ES-I3 (cell line): Measurements from ENCODE around the gene ELP1.
"Not testable (repeated sequence)": the region's sequence is repeated elsewhere in the genome, so short reads cannot be mapped to it uniquely, and the experiment has no call there.

ENCODE experiments used
- H3K36me3 ChIP-seq: 2 replicates; pipeline ENCODE4 v1.6.1; 2013; ENCODE audit warnings: mild to moderate bottlenecking, low read length, control low read depth, moderate library complexity; ENCODE audit not compliant: insufficient read depth
- H3K4me1 ChIP-seq: 2 replicates; pipeline ENCODE4 v1.6.1; 2013; ENCODE audit warnings: mild to moderate bottlenecking, control low read depth, low read length; ENCODE audit not compliant: insufficient read depth
- H3K9ac ChIP-seq: 2 replicates; pipeline ENCODE4 v1.6.1; 2013; ENCODE audit warnings: low read depth, mild to moderate bottlenecking, low read length, moderate library complexity
- H3K9me3 ChIP-seq: 2 replicates; pipeline ENCODE4 v1.6.1; 2013; ENCODE audit warnings: mild to moderate bottlenecking, low read length, moderate library complexity; ENCODE audit not compliant: control insufficient read depth, insufficient read depth

Gene ELP1, protein sequence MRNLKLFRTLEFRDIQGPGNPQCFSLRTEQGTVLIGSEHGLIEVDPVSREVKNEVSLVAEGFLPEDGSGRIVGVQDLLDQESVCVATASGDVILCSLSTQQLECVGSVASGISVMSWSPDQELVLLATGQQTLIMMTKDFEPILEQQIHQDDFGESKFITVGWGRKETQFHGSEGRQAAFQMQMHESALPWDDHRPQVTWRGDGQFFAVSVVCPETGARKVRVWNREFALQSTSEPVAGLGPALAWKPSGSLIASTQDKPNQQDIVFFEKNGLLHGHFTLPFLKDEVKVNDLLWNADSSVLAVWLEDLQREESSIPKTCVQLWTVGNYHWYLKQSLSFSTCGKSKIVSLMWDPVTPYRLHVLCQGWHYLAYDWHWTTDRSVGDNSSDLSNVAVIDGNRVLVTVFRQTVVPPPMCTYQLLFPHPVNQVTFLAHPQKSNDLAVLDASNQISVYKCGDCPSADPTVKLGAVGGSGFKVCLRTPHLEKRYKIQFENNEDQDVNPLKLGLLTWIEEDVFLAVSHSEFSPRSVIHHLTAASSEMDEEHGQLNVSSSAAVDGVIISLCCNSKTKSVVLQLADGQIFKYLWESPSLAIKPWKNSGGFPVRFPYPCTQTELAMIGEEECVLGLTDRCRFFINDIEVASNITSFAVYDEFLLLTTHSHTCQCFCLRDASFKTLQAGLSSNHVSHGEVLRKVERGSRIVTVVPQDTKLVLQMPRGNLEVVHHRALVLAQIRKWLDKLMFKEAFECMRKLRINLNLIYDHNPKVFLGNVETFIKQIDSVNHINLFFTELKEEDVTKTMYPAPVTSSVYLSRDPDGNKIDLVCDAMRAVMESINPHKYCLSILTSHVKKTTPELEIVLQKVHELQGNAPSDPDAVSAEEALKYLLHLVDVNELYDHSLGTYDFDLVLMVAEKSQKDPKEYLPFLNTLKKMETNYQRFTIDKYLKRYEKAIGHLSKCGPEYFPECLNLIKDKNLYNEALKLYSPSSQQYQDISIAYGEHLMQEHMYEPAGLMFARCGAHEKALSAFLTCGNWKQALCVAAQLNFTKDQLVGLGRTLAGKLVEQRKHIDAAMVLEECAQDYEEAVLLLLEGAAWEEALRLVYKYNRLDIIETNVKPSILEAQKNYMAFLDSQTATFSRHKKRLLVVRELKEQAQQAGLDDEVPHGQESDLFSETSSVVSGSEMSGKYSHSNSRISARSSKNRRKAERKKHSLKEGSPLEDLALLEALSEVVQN (N-terminal part only)

GRCh38 chr9:108933718-108934322 lies at the start of gene ELP1:
Gene ELP1, minus strand, starts transcription at chr9:108934124. Its CDS starts 2,978 bp downstream, at chr9:108931146.
- no peaks in the 10 kb centered on the region for H3K36me3 ChIP-seq
- 0 out of 2 replicates have a peak, but pooled peaks cover 4% of the 10 kb centered on the region for H3K4me1 ChIP-seq
- peak within 1 kb of the TSS; percentile 68 for H3K9ac ChIP-seq
- no peaks in the 10 kb centered on the region for H3K9me3 ChIP-seq

GRCh38 chr9:108980893-108981292 lies 47.0 kb upstream of the ELP1 start:
- Histone ChIP-seq H3K9ac (no peak overlapping the region), H3K9me3 (no peaks in the 10 kb centered on the region), H3K36me3 (no peaks in the 10 kb centered on the region), H3K4me1 (no peaks in the 10 kb centered on the region)

GRCh38 chr9:108978205-108978604 lies 44.3 kb upstream of the ELP1 start:
- H3K9ac ChIP-seq: no peak overlapping the region
- no peaks in the 10 kb centered on the region for H3K9me3 ChIP-seq
- no peaks in the 10 kb centered on the region for H3K4me1 ChIP-seq
- H3K36me3 ChIP-seq: no peaks in the 10 kb centered on the region

DNA sequence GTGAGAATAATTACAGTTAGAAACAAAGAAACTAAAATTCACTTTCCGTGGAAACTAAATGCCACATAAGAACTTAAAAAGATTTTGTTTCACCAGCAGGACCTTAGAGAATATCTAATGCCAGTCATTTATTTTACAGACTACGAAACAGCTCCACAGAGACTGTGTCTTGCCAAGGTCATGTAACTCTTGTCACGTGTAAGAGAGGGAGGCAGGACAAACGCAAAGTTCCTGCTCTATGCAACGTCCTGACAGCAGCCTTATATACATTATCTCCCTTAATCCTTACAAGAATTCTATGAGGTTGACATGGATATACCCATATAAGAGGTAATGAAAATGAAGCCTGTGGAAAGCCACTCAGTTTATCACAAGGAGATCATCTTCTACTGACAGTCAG lies 40.0 kb upstream of the ELP1 start:
- no peaks in the 10 kb centered on the region for H3K36me3 ChIP-seq
- H3K9me3 ChIP-seq: no peaks in the 10 kb centered on the region

GRCh38 chr9:108972626-108973209 lies 38.8 kb upstream of the ELP1 start:
- H3K4me1 ChIP-seq: no peaks in the 10 kb centered on the region
- H3K9me3 ChIP-seq: no peaks in the 10 kb centered on the region
- H3K36me3 ChIP-seq: no peaks in the 10 kb centered on the region
- no peak overlapping the region for H3K9ac ChIP-seq

More for the DNA sequence above, 40.0 kb upstream of the ELP1 start:
- no peaks in the 10 kb centered on the region for H3K4me1 ChIP-seq
- H3K9ac ChIP-seq: no peak overlapping the region

GRCh38 chr9:108972186-108972585 lies 38.3 kb upstream of the ELP1 start:
- Histone ChIP-seq H3K9me3 (no peaks in the 10 kb centered on the region), H3K9ac (no peak overlapping the region), H3K36me3 (no peaks in the 10 kb centered on the region), H3K4me1 (no peaks in the 10 kb centered on the region)

DNA sequence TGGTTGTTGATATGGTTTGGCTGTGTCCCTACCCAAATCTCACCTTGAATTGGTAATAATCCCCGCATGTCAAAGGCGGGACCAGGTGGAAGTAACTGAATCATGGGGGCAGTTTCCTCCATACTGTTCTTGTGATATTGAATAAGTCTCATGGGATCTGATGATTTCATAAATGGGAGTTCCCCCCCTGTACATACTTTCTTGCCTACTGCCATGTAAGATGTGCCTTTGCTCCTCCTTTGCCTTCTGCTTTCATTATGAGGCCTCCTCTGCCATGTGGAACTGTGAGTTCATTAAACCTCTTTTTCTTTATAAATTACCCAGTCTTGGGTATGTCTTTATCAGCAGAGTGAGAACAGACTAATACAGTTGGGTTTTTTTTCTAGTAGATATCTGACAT lies 37.5 kb upstream of the ELP1 start:
- not testable (repeated sequence) for H3K36me3 ChIP-seq, H3K9me3 ChIP-seq, H3K4me1 ChIP-seq, H3K9ac ChIP-seq

GRCh38 chr9:108967916-108968315 lies 34.0 kb upstream of the ELP1 start:
- Histone ChIP-seq H3K36me3 (no peaks in the 10 kb centered on the region), H3K4me1 (no peaks in the 10 kb centered on the region), H3K9me3 (no peaks in the 10 kb centered on the region), H3K9ac (no peak overlapping the region)

GRCh38 chr9:108963459-108964143 lies 29.7 kb upstream of the ELP1 start:
- Histone ChIP-seq H3K4me1 (no peaks in the 10 kb centered on the region), H3K9ac (no peak overlapping the region), H3K36me3 (peaks cover 2% of the 10 kb centered on the region; the same call in 1 of the 2 replicates), H3K9me3 (no peaks in the 10 kb centered on the region)

- Histone ChIP-seq H3K9ac (no peak overlapping the region), H3K36me3 (peaks cover 2% of the 10 kb centered on the region; the same call in 1 of the 2 replicates), H3K9me3 (no peaks in the 10 kb centered on the region), H3K4me1 (no peaks in the 10 kb centered on the region)
Measured at GRCh38 chr9:108961151-108961550, 27.2 kb upstream of the ELP1 start.

GRCh38 chr9:108960331-108960730 lies 26.4 kb upstream of the ELP1 start:
- Histone ChIP-seq H3K36me3 (peaks cover 2% of the 10 kb centered on the region; the same call in 1 of the 2 replicates), H3K9me3 (no peaks in the 10 kb centered on the region), H3K9ac (no peak overlapping the region), H3K4me1 (no peaks in the 10 kb centered on the region)

- H3K36me3 ChIP-seq: peaks cover 2% of the 10 kb centered on the region; the same call in 1 of the 2 replicates
- no peaks in the 10 kb centered on the region for H3K4me1 ChIP-seq
- H3K9me3 ChIP-seq: no peaks in the 10 kb centered on the region
- no peak overlapping the region for H3K9ac ChIP-seq
Measured at GRCh38 chr9:108956631-108957026, 22.7 kb upstream of the ELP1 start.

DNA sequence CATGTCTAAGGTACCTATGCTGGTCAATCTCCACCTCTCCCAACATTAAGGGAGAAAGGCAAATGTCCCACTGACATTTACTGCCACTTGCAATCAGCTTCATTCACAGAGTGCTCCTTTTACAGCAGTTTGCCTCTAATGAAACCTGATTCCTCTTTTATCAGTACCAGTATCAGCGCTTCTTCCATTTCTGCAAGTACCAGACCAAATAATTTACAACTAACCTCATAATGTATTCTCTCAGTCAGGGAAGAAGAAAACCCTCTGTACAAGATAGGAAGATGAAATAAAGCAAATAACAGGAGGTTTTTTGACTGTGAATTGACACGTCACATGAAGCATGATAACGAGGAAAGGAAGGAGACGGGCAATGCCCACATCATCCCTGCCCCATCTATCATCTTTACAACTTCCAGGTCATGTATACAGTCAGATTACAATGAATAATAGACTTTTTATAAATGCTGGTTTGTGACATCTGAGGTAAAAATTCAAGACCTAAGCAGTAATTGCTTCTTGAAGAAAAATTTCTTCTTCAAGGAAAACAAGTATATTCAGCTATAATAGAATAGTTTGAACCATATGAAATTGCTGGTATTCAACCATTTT lies 22.2 kb upstream of the ELP1 start:
- Histone ChIP-seq H3K9ac (no peak overlapping the region), H3K9me3 (no peaks in the 10 kb centered on the region)

More for the DNA sequence above, 22.2 kb upstream of the ELP1 start:
- Histone ChIP-seq H3K36me3 (peaks cover 2% of the 10 kb centered on the region; the same call in 1 of the 2 replicates), H3K4me1 (no peaks in the 10 kb centered on the region)
